DOHH2 (cell line): Measurements from ENCODE around the gene TSPAN4.

Experiments
- H3F3A ChIP-seq: fragments of 200-600 bp; sonication (generic), shearing (Covaris generic); 2 replicates; pipeline ENCODE4 v1.6.0; 2016; ENCODE audit warnings: antibody characterized with exemption, mild to moderate bottlenecking; ENCODE audit not compliant: control insufficient read depth, insufficient read depth
- H3K27ac ChIP-seq: fragments of 200-600 bp; sonication (generic); 2 replicates; pipeline ENCODE4 v1.5.1; 2014; ENCODE audit warnings: low read depth, mild to moderate bottlenecking, low read length, moderate library complexity
- H3K27me3 ChIP-seq: fragments of 200-600 bp; sonication (generic); 2 replicates; pipeline ENCODE4 v1.6.1; 2014; ENCODE audit warnings: mild to moderate bottlenecking, low read length, mixed read lengths; ENCODE audit not compliant: control insufficient read depth
- H3K36me3 ChIP-seq: fragments of 200-600 bp; sonication (generic); 2 replicates; pipeline ENCODE4 v1.6.1; 2014; ENCODE audit warnings: mild to moderate bottlenecking, low read length, moderate library complexity, mixed read lengths; ENCODE audit not compliant: control insufficient read depth
- H3K4me1 ChIP-seq: fragments of 200-600 bp; sonication (generic); 2 replicates; pipeline ENCODE4 v1.6.1; 2014; ENCODE audit warnings: mild to moderate bottlenecking, low read length, mixed read lengths; ENCODE audit not compliant: control insufficient read depth
- H3K4me2 ChIP-seq: fragments of 200-600 bp; sonication (generic); 2 replicates; pipeline ENCODE4 v1.6.0; 2014; ENCODE audit warnings: mild to moderate bottlenecking, low read length, moderate library complexity
- H3K4me3 ChIP-seq: fragments of 200-600 bp; sonication (generic); 2 replicates; pipeline ENCODE4 v1.5.1; 2014; ENCODE audit warnings: mild to moderate bottlenecking, low read length, mixed read lengths
- H3K79me2 ChIP-seq: fragments of 200-600 bp; sonication (generic); 2 replicates; pipeline ENCODE4 v1.6.1; 2014; ENCODE audit warnings: mild to moderate bottlenecking, low read length, mixed read lengths; ENCODE audit not compliant: control insufficient read depth
- H3K9me2 ChIP-seq: fragments of 200-600 bp; sonication (generic); replicated peaks from 2 replicates; pipeline ENCODE4 v1.6.1; 2014; ENCODE audit warnings: mild to moderate bottlenecking, low read length, mixed read lengths; ENCODE audit not compliant: control insufficient read depth
- H3K9me3 ChIP-seq: fragments of 200-600 bp; sonication (generic); 2 replicates; pipeline ENCODE4 v1.6.1; 2014; ENCODE audit warnings: antibody characterized with exemption, low read length, mixed read lengths; ENCODE audit not compliant: control insufficient read depth, insufficient read depth
- H4K20me1 ChIP-seq: fragments of 200-600 bp; sonication (generic); 2 replicates; pipeline ENCODE4 v1.6.0; 2014; ENCODE audit warnings: low read depth, mild to moderate bottlenecking, antibody characterized with exemption, low read length, moderate library complexity; ENCODE audit not compliant: control insufficient read depth, insufficient read depth
- CTCF ChIP-seq: fragments of 200-600 bp; sonication (generic); IDR thresholded peaks from one replicate; pipeline ENCODE4 v1.5.1; 2014; ENCODE audit warnings: antibody characterized with exemption, mild to moderate bottlenecking, low read depth, low read length; ENCODE audit not compliant: poor library complexity, severe bottlenecking
- EZH2phosphoT487 ChIP-seq: fragments of 200-600 bp; sonication (generic); IDR thresholded peaks from 2 replicates; pipeline ENCODE4 v1.6.1; 2017; ENCODE audit warnings: borderline replicate concordance, mild to moderate bottlenecking, antibody characterized with exemption, low read length, moderate library complexity, mixed read lengths

TSPAN4 gene

GRCh38 chr11:875769-876301, 33.2 kb downstream of the TSPAN4 start:
- TF ChIP-seq CTCF (no peak), EZH2phosphoT487 (no peak)
- no peaks in the 10 kb centered on the region for H3K4me1 ChIP-seq
- H3K9me3 ChIP-seq: no peaks in the 10 kb centered on the region
- no peaks in the 10 kb centered on the region for H3K9me2 ChIP-seq
- H3F3A ChIP-seq: 0 out of 2 replicates have a peak, but pooled peaks cover 2% of the 10 kb centered on the region
- H3K36me3 ChIP-seq: peaks cover 16% of the 10 kb centered on the region
- no peak overlapping the region for H3K4me2 ChIP-seq
- H3K27me3 ChIP-seq: no peaks in the 10 kb centered on the region
- no peaks in the 10 kb centered on the region for H3K79me2 ChIP-seq
- H3K4me3 ChIP-seq: no peak overlapping the region
- no peaks in the 10 kb centered on the region; the same call in 1 of the 2 replicates for H4K20me1 ChIP-seq
- no peak overlapping the region for H3K27ac ChIP-seq

- H3K9me2 ChIP-seq: no peaks in the 10 kb centered on the region
- H3K9me3 ChIP-seq: no peaks in the 10 kb centered on the region
- no peaks in the 10 kb centered on the region; the same call in 1 of the 2 replicates for H4K20me1 ChIP-seq
- no peaks in the 10 kb centered on the region for H3K4me1 ChIP-seq
- 0 out of 2 replicates have a peak, but pooled peaks cover 2% of the 10 kb centered on the region for H3F3A ChIP-seq
- H3K27ac ChIP-seq: no peak overlapping the region
- H3K36me3 ChIP-seq: peaks cover 17% of the 10 kb centered on the region
- no peak overlapping the region for H3K4me3 ChIP-seq
- TF ChIP-seq EZH2phosphoT487: no peak
- no peak for TF ChIP-seq CTCF
- no peaks in the 10 kb centered on the region for H3K79me2 ChIP-seq
- H3K4me2 ChIP-seq: no peak overlapping the region
- H3K27me3 ChIP-seq: no peaks in the 10 kb centered on the region
These were observed 33.9 kb downstream of the TSPAN4 start for GRCh38 chr11:876545-876944.

- Histone ChIP-seq H3K27me3 (no peaks in the 10 kb centered on the region), H3K9me2 (no peaks in the 10 kb centered on the region), H3K4me2 (no peak overlapping the region), H3K4me1 (no peaks in the 10 kb centered on the region), H3K4me3 (no peak overlapping the region), H3K27ac (no peak overlapping the region), H3K79me2 (no peaks in the 10 kb centered on the region), H3K9me3 (no peaks in the 10 kb centered on the region), H4K20me1 (no peaks in the 10 kb centered on the region; the same call in 1 of the 2 replicates), H3F3A (0 out of 2 replicates have a peak, but pooled peaks cover 2% of the 10 kb centered on the region), H3K36me3 (peaks cover 17% of the 10 kb centered on the region)
- TF ChIP-seq EZH2phosphoT487: no peak
- no peak for TF ChIP-seq CTCF
These were observed 34.9 kb downstream of the TSPAN4 start for GRCh38 chr11:877565-877964.
